Measurements from ENCODE around the gene EEFSEC. TPM values are rescaled to one million over a fixed set of nuclear protein-coding genes. Genes with fewer than 3 reads are reported as not detected.
A peak's percentile ranks its signal among the peaks of the same experiment; 100 is the strongest.

Gene EEFSEC
- total RNA-seq, 4 donors from 2014 or later = 11.5 to 18.7 (median 14.9) TPM

- Histone ChIP-seq H3K27ac (no peak overlapping the region), H3K27me3 (no peaks in the 10 kb centered on the region), H3K4me3 (no peak overlapping the region), H3K4me1 (no peaks in the 10 kb centered on the region), H3K36me3 (peaks cover 0 to 25% (median 8%) of the 10 kb centered on the region in 3 donors), H3K9me3 (no peaks in the 10 kb centered on the region)
- TF ChIP-seq POLR2A (IDR thresholded peaks at IDR 0.05) = no peak
- peak in 5 of 6 experiments; percentile 33 to 68 (median 36) for TF ChIP-seq CTCF (IDR thresholded peaks at IDR 0.05)
- 61 to 79% methylated on average over 3 to 13 of the region's 14 CpGs for WGBS, 2 donors
- intact Hi-C loops (cut with DNase I) = no loop called here
- no peak for DNase-seq
Observed at GRCh38 chr3:128322030-128323022, 169.0 kb downstream of the EEFSEC start.

GRCh38 chr3:128323206-128324081, 170.2 kb downstream of the EEFSEC start:
- WGBS, 2 donors = 73 to 80% methylated on average over 8 to 10 of the region's 17 CpGs
- Histone ChIP-seq H3K36me3 (peaks cover 0 to 23% (median 8%) of the 10 kb centered on the region in 3 donors), H3K9me3 (no peaks in the 10 kb centered on the region), H3K27ac (no peak overlapping the region), H3K27me3 (no peaks in the 10 kb centered on the region), H3K4me3 (no peak overlapping the region), H3K4me1 (no peaks in the 10 kb centered on the region)
- TF ChIP-seq CTCF (IDR thresholded peaks at IDR 0.05) (no peak), POLR2A (IDR thresholded peaks at IDR 0.05) (no peak)
- no peak for DNase-seq
- intact Hi-C loops (cut with DNase I) = no loop called here

- no peak overlapping the region for H3K4me3 ChIP-seq
- DNase-seq = no peak
- H3K27ac ChIP-seq = no peak overlapping the region
- intact Hi-C loops (cut with DNase I) = no loop called here
- TF ChIP-seq POLR2A (IDR thresholded peaks at IDR 0.05) (no peak), CTCF (IDR thresholded peaks at IDR 0.05) (no peak)
- WGBS, 2 donors = 88 to 94% methylated on average over 5 to 7 of the region's 8 CpGs
- no peaks in the 10 kb centered on the region for H3K9me3 ChIP-seq
- peaks cover 0 to 7% (median 0%) of the 10 kb centered on the region in 3 donors for H3K36me3 ChIP-seq
- H3K27me3 ChIP-seq = no peaks in the 10 kb centered on the region
- H3K4me1 ChIP-seq = no peaks in the 10 kb centered on the region
Observed at GRCh38 chr3:128324911-128325592, 171.8 kb downstream of the EEFSEC start.

GRCh38 chr3:128326051-128326823, 173.0 kb downstream of the EEFSEC start:
- no peaks in the 10 kb centered on the region for H3K9me3 ChIP-seq
- no peak for DNase-seq
- H3K27ac ChIP-seq = no peak overlapping the region
- intact Hi-C loops (cut with DNase I) = no loop called here
- no peaks in the 10 kb centered on the region for H3K4me1 ChIP-seq
- H3K27me3 ChIP-seq = no peaks in the 10 kb centered on the region
- H3K4me3 ChIP-seq = no peak overlapping the region
- H3K36me3 ChIP-seq = no peaks in the 10 kb centered on the region
- 84 to 85% methylated on average over 2 to 3 of the region's 4 CpGs for WGBS, 2 donors
- no peak for TF ChIP-seq POLR2A (IDR thresholded peaks at IDR 0.05)
- TF ChIP-seq CTCF (IDR thresholded peaks at IDR 0.05) = no peak

Data from esophagus squamous epithelium (tissue), 5 donors.